Keratinocyte (primary cell): Measurements from ENCODE around the gene PPP1R16B. TPM values are rescaled to one million over a fixed set of nuclear protein-coding genes. Genes with fewer than 3 reads are reported as not detected.

Source experiments
- DNase-seq: peaks from one replicate; pipeline ENCODE4 v3.0.0-alpha.2; 2011; ENCODE audit warnings: low read depth, missing footprints, low spot score
- FAIRE-seq: peaks from 2 replicates; lab custom pipeline; 2011; peaks lifted over from hg19 to GRCh38; lab: Jason Lieb, UNC
- H2AFZ ChIP-seq: 2 replicates; pipeline ENCODE4 v1.6.0; 2012; ENCODE audit warnings: low read length, control low read depth, inconsistent platforms; ENCODE audit not compliant: control insufficient read depth
- H3K27ac ChIP-seq: 2 replicates; pipeline ENCODE4 v1.5.1; 2011; ENCODE audit warnings: low read length; ENCODE audit not compliant: control insufficient read depth, insufficient read depth
- H3K27me3 ChIP-seq: 3 replicates; pipeline ENCODE4 v1.6.0; 2011; ENCODE audit warnings: low read length; ENCODE audit not compliant: control insufficient read depth, insufficient read depth; ENCODE audit errors: extremely low read depth
- H3K36me3 ChIP-seq, 2 experiments: 2 replicates in 1 of 2; 3 replicates in 1 of 2; pipeline ENCODE4 v1.5.1; 2011; ENCODE audit warnings: low read length in 2 of 2, mild to moderate bottlenecking in 1 of 2; ENCODE audit not compliant: control insufficient read depth in 2 of 2, insufficient read depth in 2 of 2; ENCODE audit errors: extremely low read depth in 1 of 2
- H3K4me1 ChIP-seq: 3 replicates; pipeline ENCODE4 v1.5.1; 2011; ENCODE audit warnings: low read length; ENCODE audit not compliant: control insufficient read depth, insufficient read depth; ENCODE audit errors: extremely low read depth
- H3K4me2 ChIP-seq: 3 replicates; pipeline ENCODE4 v1.6.0; 2011; ENCODE audit warnings: low read depth, low read length; ENCODE audit not compliant: control insufficient read depth, insufficient read depth; ENCODE audit errors: extremely low read depth
- H3K4me3 ChIP-seq, 3 experiments: fragments of 200-600 bp in 1 of 3; sonication (generic) in 1 of 3; 2 replicates in 2 of 3; 3 replicates in 1 of 3; pipeline ENCODE4 v1.5.1; 2011 to 2016; ENCODE audit warnings: low read length in 3 of 3, mild to moderate bottlenecking in 3 of 3, control low read depth in 2 of 3, inconsistent platforms in 1 of 3, low read depth in 1 of 3, mixed read lengths in 1 of 3, mixed run types in 1 of 3, moderate library complexity in 1 of 3; ENCODE audit not compliant: control insufficient read depth in 2 of 3, insufficient read depth in 2 of 3; ENCODE audit errors: extremely low read depth in 1 of 3
- H3K79me2 ChIP-seq: 2 replicates; pipeline ENCODE4 v1.6.0; 2012; ENCODE audit warnings: low read length; ENCODE audit not compliant: control insufficient read depth, insufficient read depth
- H3K9ac ChIP-seq: 3 replicates; pipeline ENCODE4 v1.6.0; 2011; ENCODE audit warnings: low read length; ENCODE audit not compliant: control insufficient read depth, insufficient read depth; ENCODE audit errors: extremely low read depth
- H3K9me1 ChIP-seq: 3 replicates; pipeline ENCODE4 v1.6.0; 2011; ENCODE audit warnings: low read length; ENCODE audit not compliant: control insufficient read depth, insufficient read depth; ENCODE audit errors: extremely low read depth
- H3K9me3 ChIP-seq: 2 replicates; pipeline ENCODE4 v1.5.1; 2012; ENCODE audit warnings: low read depth, low read length; ENCODE audit not compliant: control insufficient read depth
- H4K20me1 ChIP-seq: 3 replicates; pipeline ENCODE4 v1.6.0; 2011; ENCODE audit warnings: low read length; ENCODE audit not compliant: control insufficient read depth, insufficient read depth; ENCODE audit errors: extremely low read depth
- EZH2 ChIP-seq: IDR thresholded peaks from one replicate; pipeline ENCODE4 v1.6.1; 2012; ENCODE audit warnings: inconsistent platforms, mild to moderate bottlenecking, low read length, moderate library complexity
- dilution Hi-C: fragments of 300-500 bp; cut with MboI; formaldehyde crosslinking; loops from one replicate; pipeline ENCODE4 v1.7.0; 2020; ENCODE audit warnings: low sequenced_read_pairs; ENCODE audit not compliant: extremely low pct_ligation_motif_present
- polyA plus RNA-seq, 5 experiments: library from polyadenylated mRNA; depleted of rRNA in 3 of 5; stranded (reverse) in 3 of 5; stranded (forward) in 1 of 5; unstranded in 1 of 5; fragments of >200 nt; gene quantifications; 1 replicate in 1 of 5; 2 replicates in 3 of 5; 3 replicates in 1 of 5; pipeline versions ENCODE4 v1.2.1 to v1.2.3, GENCODE V29; 2011 to 2012; ENCODE audit warnings: missing spikeins in 2 of 5, low read depth in 1 of 5, low replicate concordance in 1 of 5
- TF ChIP-seq, protein P1 (sequence below), 3 experiments: IDR thresholded peaks in 1 of 3; conservative IDR thresholded peaks in 1 of 3; optimal IDR thresholded peaks in 1 of 3; 2 replicates in 2 of 3; 3 replicates in 1 of 3; pipeline versions ENCODE3 to v1.5.1; 2011; ENCODE audit warnings: low read length in 3 of 3, mild to moderate bottlenecking in 3 of 3, moderate library complexity in 2 of 3, control low read depth in 1 of 3, inconsistent platforms in 1 of 3; ENCODE audit not compliant: insufficient read depth in 2 of 3; ENCODE audit errors: extremely low read depth in 1 of 3

Gene PPP1R16B
- polyA plus RNA-seq, 1 donor (not counting 4 experiments of a cell fraction or from before 2014, with no cell fraction given), result not detected

GRCh38 chr20:38872491-38873049 lies 67.1 kb downstream of the PPP1R16B start:
- Histone ChIP-seq H3K9me1 (no peaks in the 10 kb centered on the region), H3K27ac (no peak overlapping the region), H2AFZ (no peak overlapping the region), H3K4me3 (no peak overlapping the region), H3K36me3 (no peaks in the 10 kb centered on the region), H3K4me1 (no peaks in the 10 kb centered on the region), H3K27me3 (peaks cover 11% of the 10 kb centered on the region), H4K20me1 (peaks cover 4% of the 10 kb centered on the region), H3K9ac (no peak overlapping the region), H3K9me3 (no peaks in the 10 kb centered on the region), H3K79me2 (no peaks in the 10 kb centered on the region), H3K4me2 (no peak overlapping the region)
- DNase-seq, result no peak
- dilution Hi-C loops, result no loop called here
- no peak for TF ChIP-seq EZH2
- TF ChIP-seq, protein P1, sequence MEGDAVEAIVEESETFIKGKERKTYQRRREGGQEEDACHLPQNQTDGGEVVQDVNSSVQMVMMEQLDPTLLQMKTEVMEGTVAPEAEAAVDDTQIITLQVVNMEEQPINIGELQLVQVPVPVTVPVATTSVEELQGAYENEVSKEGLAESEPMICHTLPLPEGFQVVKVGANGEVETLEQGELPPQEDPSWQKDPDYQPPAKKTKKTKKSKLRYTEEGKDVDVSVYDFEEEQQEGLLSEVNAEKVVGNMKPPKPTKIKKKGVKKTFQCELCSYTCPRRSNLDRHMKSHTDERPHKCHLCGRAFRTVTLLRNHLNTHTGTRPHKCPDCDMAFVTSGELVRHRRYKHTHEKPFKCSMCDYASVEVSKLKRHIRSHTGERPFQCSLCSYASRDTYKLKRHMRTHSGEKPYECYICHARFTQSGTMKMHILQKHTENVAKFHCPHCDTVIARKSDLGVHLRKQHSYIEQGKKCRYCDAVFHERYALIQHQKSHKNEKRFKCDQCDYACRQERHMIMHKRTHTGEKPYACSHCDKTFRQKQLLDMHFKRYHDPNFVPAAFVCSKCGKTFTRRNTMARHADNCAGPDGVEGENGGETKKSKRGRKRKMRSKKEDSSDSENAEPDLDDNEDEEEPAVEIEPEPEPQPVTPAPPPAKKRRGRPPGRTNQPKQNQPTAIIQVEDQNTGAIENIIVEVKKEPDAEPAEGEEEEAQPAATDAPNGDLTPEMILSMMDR (optimal IDR thresholded peaks at IDR 0.05 in 1 of 3, IDR thresholded peaks at IDR 0.05 in 1 of 3, conservative IDR thresholded peaks at IDR 0.05 in 1 of 3; ENCODE audit: extremely low read depth in 1 of 3, insufficient read depth in 2 of 3, low read length in 3 of 3), result no peak
- FAIRE-seq, result no peak

DNA sequence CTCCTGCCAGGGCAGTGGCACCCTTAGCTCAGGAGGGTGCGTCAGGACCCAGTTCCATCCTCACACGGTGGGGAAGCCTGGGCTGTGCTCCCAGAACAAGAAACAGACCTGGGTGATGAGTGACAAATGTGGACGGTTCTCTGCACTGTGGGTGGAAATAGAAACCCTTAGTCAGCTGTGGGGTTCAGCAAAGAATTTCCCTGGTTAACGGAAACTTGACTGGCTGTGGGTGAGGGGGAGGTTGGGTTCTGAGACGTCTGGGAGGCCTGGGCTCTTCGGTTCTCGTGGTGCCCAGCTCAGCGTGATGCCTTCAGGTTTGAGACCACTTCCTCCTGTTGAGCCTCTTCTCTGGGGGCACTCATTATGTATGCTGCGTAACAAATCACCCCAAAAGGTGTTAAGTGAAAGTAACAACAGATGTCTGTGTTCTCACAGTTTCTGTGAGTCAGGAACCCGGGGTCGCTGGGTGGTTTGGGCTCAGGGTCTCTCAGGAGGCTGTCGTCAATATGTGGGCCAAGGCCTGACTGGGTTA lies 67.6 kb downstream of the PPP1R16B start:
- no peaks in the 10 kb centered on the region for H3K36me3 ChIP-seq

More for the DNA sequence above, 67.6 kb downstream of the PPP1R16B start:
- dilution Hi-C loops, result no loop called here
- Histone ChIP-seq H3K9me1 (no peaks in the 10 kb centered on the region), H4K20me1 (peaks cover 4% of the 10 kb centered on the region), H3K4me3 (no peak overlapping the region), H2AFZ (no peak overlapping the region), H3K79me2 (no peaks in the 10 kb centered on the region), H3K27ac (no peak overlapping the region), H3K4me1 (no peaks in the 10 kb centered on the region), H3K27me3 (peaks cover 11% of the 10 kb centered on the region), H3K9ac (no peak overlapping the region), H3K4me2 (no peak overlapping the region), H3K9me3 (no peaks in the 10 kb centered on the region)
- FAIRE-seq (no peak), DNase-seq (no peak)
- TF ChIP-seq, protein P1 (optimal IDR thresholded peaks at IDR 0.05 in 1 of 3, IDR thresholded peaks at IDR 0.05 in 1 of 3, conservative IDR thresholded peaks at IDR 0.05 in 1 of 3; ENCODE audit: extremely low read depth in 1 of 3, insufficient read depth in 2 of 3, low read length in 3 of 3), result no peak
- no peak for TF ChIP-seq EZH2
